SK-N-SH treated with all-trans-retinoic acid at 6 μM for 48 hours (cell line): ENCODE data around the gene MAP2.

ENCODE experiments used
- ATAC-seq: fragments of 200-7000 bp; cut with Tn5 transposase; 3 replicates; pipeline ENCODE4 v1.9.1; 2020; ENCODE audit warnings: mild to moderate bottlenecking, moderate library complexity
- ARNTL ChIP-seq: fragments of 450-650 bp; formaldehyde crosslinking; IDR thresholded peaks from 2 replicates; pipeline ENCODE4 v1.5.0; 2020; ENCODE audit warnings: low read depth, mild to moderate bottlenecking, moderate library complexity, borderline replicate concordance
- BACH2 ChIP-seq: fragments of 250-450 bp; sonication (Bioruptor Pico); IDR thresholded peaks from 2 replicates; pipeline ENCODE4 v1.9.0; 2021; ENCODE audit warnings: mild to moderate bottlenecking, borderline replicate concordance
- CSDC2 ChIP-seq: fragments of 250-450 bp; sonication (Bioruptor Pico); IDR thresholded peaks from 2 replicates; pipeline ENCODE4 v1.5.0; 2020; ENCODE audit warnings: mild to moderate bottlenecking, moderate library complexity
- ESRRG ChIP-seq: fragments of 250-450 bp; sonication (Bioruptor Pico); IDR thresholded peaks from 2 replicates; pipeline ENCODE4 v1.6.1; 2021; ENCODE audit warnings: mild to moderate bottlenecking
- GLIS3 ChIP-seq: fragments of 250-450 bp; sonication (Bioruptor Pico); IDR thresholded peaks from 2 replicates; pipeline ENCODE4 v1.5.0; 2020; ENCODE audit warnings: mild to moderate bottlenecking, moderate library complexity
- ISL1 ChIP-seq: fragments of 250-450 bp; sonication (Bioruptor Pico); IDR thresholded peaks from 2 replicates; pipeline ENCODE4 v2.1.2; 2022; ENCODE audit warnings: mild to moderate bottlenecking, moderate library complexity
- OSR1 ChIP-seq: fragments of 250-450 bp; sonication (Bioruptor Pico); IDR thresholded peaks from 2 replicates; pipeline ENCODE4 v1.8.0; 2022; ENCODE audit warnings: moderate library complexity, mild to moderate bottlenecking, inconsistent platforms
- PPARA ChIP-seq: fragments of 250-450 bp; sonication (Bioruptor Pico); IDR thresholded peaks from 2 replicates; pipeline ENCODE4 v1.5.0; 2020; ENCODE audit warnings: mild to moderate bottlenecking, borderline replicate concordance
- RARB ChIP-seq: fragments of 250-450 bp; sonication (Bioruptor Pico); IDR thresholded peaks from 2 replicates; pipeline ENCODE4 v1.8.0; 2021; ENCODE audit warnings: mild to moderate bottlenecking, moderate library complexity
- TCF4 ChIP-seq: fragments of 250-450 bp; sonication (Bioruptor Pico); IDR thresholded peaks from 2 replicates; pipeline ENCODE4 v1.8.0; 2021; ENCODE audit warnings: mild to moderate bottlenecking, moderate library complexity, borderline replicate concordance
- TOX ChIP-seq: fragments of 250-450 bp; sonication (Bioruptor Pico); IDR thresholded peaks from 2 replicates; pipeline ENCODE4 v1.8.0; 2021; ENCODE audit warnings: mild to moderate bottlenecking, moderate library complexity, borderline replicate concordance
- ZC3H10 ChIP-seq: fragments of 250-450 bp; sonication (Bioruptor Pico); IDR thresholded peaks from 2 replicates; pipeline ENCODE4 v1.5.1; 2021; ENCODE audit warnings: mild to moderate bottlenecking, moderate library complexity
- ZFP3 ChIP-seq: fragments of 250-450 bp; sonication (Bioruptor Pico); IDR thresholded peaks from 2 replicates; pipeline ENCODE4 v1.5.0; 2020; ENCODE audit warnings: mild to moderate bottlenecking, moderate library complexity
- ZFP30 ChIP-seq: fragments of 450-650 bp; formaldehyde crosslinking; IDR thresholded peaks from 2 replicates; pipeline ENCODE4 v1.5.0; 2022; ENCODE audit warnings: mild to moderate bottlenecking, moderate library complexity
- ZNF8 ChIP-seq: fragments of 450-650 bp; formaldehyde crosslinking; IDR thresholded peaks from 2 replicates; pipeline ENCODE4 v1.5.0; 2020; ENCODE audit warnings: mild to moderate bottlenecking, moderate library complexity
- TF ChIP-seq, protein P1 (sequence below): fragments of 250-450 bp; sonication (Bioruptor Pico); IDR thresholded peaks from 2 replicates; pipeline ENCODE4 v1.8.0; 2021; ENCODE audit warnings: low read depth, mild to moderate bottlenecking, moderate library complexity, borderline replicate concordance
- TF ChIP-seq, protein P2 (sequence below): fragments of 250-450 bp; sonication (Bioruptor Pico); IDR thresholded peaks from 2 replicates; pipeline ENCODE4 v1.5.1; 2021; ENCODE audit warnings: mild to moderate bottlenecking, moderate library complexity
- TF ChIP-seq, protein P3 (sequence below): fragments of 250-450 bp; sonication (Bioruptor Pico); IDR thresholded peaks from 2 replicates; pipeline ENCODE4 v1.5.1; 2020; ENCODE audit warnings: low read depth, mild to moderate bottlenecking, moderate library complexity
- TF ChIP-seq, protein P4 (sequence below): fragments of 250-450 bp; sonication (Bioruptor Pico); IDR thresholded peaks from 2 replicates; pipeline ENCODE4 v1.8.0; 2020; ENCODE audit warnings: mild to moderate bottlenecking, moderate library complexity, borderline replicate concordance
- TF ChIP-seq, protein P5 (sequence below): fragments of 250-450 bp; sonication (Bioruptor Pico); IDR thresholded peaks from 2 replicates; pipeline ENCODE4 v1.5.0; 2020; ENCODE audit warnings: mild to moderate bottlenecking, moderate library complexity

MAP2 gene

DNA sequence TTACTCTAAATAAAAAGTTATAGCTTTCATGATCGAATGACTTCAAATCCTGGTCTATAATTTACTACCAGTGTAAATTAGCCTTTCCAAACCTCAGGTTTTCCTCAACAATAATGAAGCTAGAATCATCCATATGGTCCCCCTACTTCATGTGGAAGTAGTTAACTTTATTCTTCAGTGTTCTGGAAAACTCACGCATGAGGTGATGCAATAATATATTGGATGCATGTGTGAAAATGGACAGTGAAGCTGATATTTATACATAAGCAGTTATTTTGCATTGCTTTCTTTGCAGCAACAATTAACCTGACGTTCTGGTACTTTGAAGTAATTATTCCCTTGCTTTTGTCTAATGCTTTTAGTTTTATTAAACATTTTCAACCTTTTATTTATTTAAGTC is 329.2 kb downstream of the MAP2 start (continued):
- TF ChIP-seq ISL1 (CRISPR knock-in tag) (no peak), ZFP30 (CRISPR knock-in tag) (no peak), ARNTL (CRISPR knock-in tag) (no peak), BACH2 (CRISPR knock-in tag) (no peak), GLIS3 (no peak), RARB (CRISPR knock-in tag) (no peak), ZC3H10 (CRISPR knock-in tag) (no peak), ZNF8 (CRISPR knock-in tag) (no peak)

DNA sequence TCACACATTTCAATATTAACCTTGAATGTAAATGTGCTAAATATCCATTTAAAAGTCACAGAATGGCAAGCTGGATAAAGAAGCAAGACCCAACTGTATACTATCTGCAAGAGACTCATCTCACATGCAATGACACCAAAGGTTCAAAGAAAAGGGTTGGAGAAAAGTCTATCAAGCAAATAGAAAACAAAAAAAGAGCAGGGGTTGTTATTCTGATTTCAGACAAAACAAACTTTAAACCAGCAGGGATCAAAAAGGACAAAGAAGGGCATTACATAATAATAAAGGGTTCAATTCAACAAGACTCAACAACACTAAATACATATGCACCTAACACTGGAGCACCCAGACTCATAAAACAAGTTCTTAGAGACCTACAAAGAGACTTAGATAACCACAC is 333.3 kb downstream of the MAP2 start:
- TF ChIP-seq ISL1 (CRISPR knock-in tag) (no peak), ZC3H10 (CRISPR knock-in tag) (no peak), BACH2 (CRISPR knock-in tag) (no peak)
- TF ChIP-seq, protein P1, sequence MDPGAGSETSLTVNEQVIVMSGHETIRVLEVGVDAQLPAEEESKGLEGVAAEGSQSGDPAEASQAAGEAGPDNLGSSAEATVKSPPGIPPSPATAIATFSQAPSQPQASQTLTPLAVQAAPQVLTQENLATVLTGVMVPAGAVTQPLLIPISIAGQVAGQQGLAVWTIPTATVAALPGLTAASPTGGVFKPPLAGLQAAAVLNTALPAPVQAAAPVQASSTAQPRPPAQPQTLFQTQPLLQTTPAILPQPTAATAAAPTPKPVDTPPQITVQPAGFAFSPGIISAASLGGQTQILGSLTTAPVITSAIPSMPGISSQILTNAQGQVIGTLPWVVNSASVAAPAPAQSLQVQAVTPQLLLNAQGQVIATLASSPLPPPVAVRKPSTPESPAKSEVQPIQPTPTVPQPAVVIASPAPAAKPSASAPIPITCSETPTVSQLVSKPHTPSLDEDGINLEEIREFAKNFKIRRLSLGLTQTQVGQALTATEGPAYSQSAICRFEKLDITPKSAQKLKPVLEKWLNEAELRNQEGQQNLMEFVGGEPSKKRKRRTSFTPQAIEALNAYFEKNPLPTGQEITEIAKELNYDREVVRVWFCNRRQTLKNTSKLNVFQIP: no peak
- no peak for ATAC-seq

DNA sequence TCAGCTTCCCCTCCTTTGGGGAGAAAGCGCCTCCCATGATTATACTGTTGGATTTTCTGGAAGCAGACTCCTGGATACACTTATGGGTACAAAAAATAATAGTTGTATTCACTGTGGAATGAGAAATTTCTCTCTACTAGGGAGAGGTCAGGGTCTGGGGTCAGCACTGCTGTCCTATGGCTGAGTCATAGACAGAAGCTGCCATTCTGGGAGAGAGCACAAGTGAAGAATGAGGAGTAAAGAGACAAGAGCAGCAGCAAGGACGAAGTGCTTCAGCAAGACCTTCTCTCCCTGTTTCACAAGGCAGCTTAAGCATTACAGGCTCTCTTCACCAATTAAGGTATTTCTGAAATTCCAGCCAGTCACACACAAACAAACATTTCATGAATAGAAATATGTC is 337.7 kb downstream of the MAP2 start:
- peak; percentile 26; the same call in 1 of the 3 replicates for ATAC-seq
- TF ChIP-seq CSDC2 (CRISPR knock-in tag) (no peak), ARNTL (CRISPR knock-in tag) (no peak), RARB (CRISPR knock-in tag) (no peak), BACH2 (CRISPR knock-in tag) (no peak), TOX (CRISPR knock-in tag) (no peak), ZFP3 (CRISPR knock-in tag) (no peak), GLIS3 (no peak)
- TF ChIP-seq, protein P1: no peak

DNA sequence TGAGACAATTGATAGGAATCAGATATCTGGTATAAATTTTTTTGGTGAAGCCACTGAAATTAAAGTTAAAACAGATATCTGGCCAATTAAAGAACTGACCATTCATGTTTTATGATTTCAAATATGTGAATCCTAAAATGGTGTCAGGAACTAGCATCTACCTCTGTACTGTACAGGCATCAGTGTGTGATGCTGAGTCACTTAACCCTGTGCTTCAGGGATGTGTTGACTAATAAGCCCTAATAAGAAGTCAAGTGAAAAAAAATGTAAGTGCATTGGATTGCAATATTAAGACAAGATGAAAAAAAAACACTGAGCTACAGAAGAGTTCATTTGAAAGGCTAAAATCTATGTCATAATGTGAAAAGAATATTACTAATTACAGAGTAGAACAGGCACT is 338.7 kb downstream of the MAP2 start:
- ATAC-seq: no peak
- no peak for TF ChIP-seq ZFP3 (CRISPR knock-in tag)
- TF ChIP-seq ISL1 (CRISPR knock-in tag): no peak
- TF ChIP-seq OSR1 (CRISPR knock-in tag): no peak
- TF ChIP-seq TOX (CRISPR knock-in tag): no peak
- TF ChIP-seq, protein P2, sequence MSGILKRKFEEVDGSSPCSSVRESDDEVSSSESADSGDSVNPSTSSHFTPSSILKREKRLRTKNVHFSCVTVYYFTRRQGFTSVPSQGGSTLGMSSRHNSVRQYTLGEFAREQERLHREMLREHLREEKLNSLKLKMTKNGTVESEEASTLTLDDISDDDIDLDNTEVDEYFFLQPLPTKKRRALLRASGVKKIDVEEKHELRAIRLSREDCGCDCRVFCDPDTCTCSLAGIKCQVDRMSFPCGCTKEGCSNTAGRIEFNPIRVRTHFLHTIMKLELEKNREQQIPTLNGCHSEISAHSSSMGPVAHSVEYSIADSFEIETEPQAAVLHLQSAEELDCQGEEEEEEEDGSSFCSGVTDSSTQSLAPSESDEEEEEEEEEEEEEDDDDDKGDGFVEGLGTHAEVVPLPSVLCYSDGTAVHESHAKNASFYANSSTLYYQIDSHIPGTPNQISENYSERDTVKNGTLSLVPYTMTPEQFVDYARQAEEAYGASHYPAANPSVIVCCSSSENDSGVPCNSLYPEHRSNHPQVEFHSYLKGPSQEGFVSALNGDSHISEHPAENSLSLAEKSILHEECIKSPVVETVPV (CRISPR knock-in tag): no peak
- TF ChIP-seq, protein P3, sequence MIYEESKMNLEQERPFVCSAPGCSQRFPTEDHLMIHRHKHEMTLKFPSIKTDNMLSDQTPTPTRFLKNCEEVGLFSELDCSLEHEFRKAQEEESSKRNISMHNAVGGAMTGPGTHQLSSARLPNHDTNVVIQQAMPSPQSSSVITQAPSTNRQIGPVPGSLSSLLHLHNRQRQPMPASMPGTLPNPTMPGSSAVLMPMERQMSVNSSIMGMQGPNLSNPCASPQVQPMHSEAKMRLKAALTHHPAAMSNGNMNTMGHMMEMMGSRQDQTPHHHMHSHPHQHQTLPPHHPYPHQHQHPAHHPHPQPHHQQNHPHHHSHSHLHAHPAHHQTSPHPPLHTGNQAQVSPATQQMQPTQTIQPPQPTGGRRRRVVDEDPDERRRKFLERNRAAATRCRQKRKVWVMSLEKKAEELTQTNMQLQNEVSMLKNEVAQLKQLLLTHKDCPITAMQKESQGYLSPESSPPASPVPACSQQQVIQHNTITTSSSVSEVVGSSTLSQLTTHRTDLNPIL: no peak
- TF ChIP-seq, protein P4, sequence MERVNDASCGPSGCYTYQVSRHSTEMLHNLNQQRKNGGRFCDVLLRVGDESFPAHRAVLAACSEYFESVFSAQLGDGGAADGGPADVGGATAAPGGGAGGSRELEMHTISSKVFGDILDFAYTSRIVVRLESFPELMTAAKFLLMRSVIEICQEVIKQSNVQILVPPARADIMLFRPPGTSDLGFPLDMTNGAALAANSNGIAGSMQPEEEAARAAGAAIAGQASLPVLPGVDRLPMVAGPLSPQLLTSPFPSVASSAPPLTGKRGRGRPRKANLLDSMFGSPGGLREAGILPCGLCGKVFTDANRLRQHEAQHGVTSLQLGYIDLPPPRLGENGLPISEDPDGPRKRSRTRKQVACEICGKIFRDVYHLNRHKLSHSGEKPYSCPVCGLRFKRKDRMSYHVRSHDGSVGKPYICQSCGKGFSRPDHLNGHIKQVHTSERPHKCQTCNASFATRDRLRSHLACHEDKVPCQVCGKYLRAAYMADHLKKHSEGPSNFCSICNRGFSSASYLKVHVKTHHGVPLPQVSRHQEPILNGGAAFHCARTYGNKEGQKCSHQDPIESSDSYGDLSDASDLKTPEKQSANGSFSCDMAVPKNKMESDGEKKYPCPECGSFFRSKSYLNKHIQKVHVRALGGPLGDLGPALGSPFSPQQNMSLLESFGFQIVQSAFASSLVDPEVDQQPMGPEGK (CRISPR knock-in tag): no peak
- no peak for TF ChIP-seq ZC3H10 (CRISPR knock-in tag)
- no peak for TF ChIP-seq ZFP30 (CRISPR knock-in tag)
- TF ChIP-seq RARB (CRISPR knock-in tag): no peak
- TF ChIP-seq, protein P5, sequence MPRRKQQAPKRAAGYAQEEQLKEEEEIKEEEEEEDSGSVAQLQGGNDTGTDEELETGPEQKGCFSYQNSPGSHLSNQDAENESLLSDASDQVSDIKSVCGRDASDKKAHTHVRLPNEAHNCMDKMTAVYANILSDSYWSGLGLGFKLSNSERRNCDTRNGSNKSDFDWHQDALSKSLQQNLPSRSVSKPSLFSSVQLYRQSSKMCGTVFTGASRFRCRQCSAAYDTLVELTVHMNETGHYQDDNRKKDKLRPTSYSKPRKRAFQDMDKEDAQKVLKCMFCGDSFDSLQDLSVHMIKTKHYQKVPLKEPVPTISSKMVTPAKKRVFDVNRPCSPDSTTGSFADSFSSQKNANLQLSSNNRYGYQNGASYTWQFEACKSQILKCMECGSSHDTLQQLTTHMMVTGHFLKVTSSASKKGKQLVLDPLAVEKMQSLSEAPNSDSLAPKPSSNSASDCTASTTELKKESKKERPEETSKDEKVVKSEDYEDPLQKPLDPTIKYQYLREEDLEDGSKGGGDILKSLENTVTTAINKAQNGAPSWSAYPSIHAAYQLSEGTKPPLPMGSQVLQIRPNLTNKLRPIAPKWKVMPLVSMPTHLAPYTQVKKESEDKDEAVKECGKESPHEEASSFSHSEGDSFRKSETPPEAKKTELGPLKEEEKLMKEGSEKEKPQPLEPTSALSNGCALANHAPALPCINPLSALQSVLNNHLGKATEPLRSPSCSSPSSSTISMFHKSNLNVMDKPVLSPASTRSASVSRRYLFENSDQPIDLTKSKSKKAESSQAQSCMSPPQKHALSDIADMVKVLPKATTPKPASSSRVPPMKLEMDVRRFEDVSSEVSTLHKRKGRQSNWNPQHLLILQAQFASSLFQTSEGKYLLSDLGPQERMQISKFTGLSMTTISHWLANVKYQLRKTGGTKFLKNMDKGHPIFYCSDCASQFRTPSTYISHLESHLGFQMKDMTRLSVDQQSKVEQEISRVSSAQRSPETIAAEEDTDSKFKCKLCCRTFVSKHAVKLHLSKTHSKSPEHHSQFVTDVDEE: no peak
- no peak for TF ChIP-seq ESRRG
- TF ChIP-seq GLIS3: no peak
- no peak for TF ChIP-seq TCF4 (CRISPR knock-in tag)
- no peak for TF ChIP-seq PPARA (CRISPR knock-in tag)
